Lung (tissue), 12 donors: ENCODE results near the gene EIF6. TPM values are rescaled to one million over a fixed set of nuclear protein-coding genes. Genes with fewer than 3 reads are reported as not detected.

Experiments used
- ATAC-seq: fragments of 200-7000 bp; cut with Tn5 transposase; one replicate; pipeline ENCODE4 v1.9.1; 2020; ENCODE audit warnings: moderate number of reproducible peaks; ENCODE audit not compliant: insufficient read depth, low FRiP score
- DNase-seq, 3 donors: peaks; one replicate each; pipeline ENCODE4 v3.0.0-alpha.2; 2013 to 2017
- H3K27ac ChIP-seq, 2 donors: one replicate each; pipeline ENCODE4 v1.5.1; 2013; ENCODE audit warnings: mild to moderate bottlenecking in 2 of 2, moderate library complexity in 2 of 2, control low read depth in 1 of 2, inconsistent platforms in 1 of 2, low read depth in 1 of 2, low read length in 1 of 2
- H3K27me3 ChIP-seq, 3 donors: one replicate each; pipeline ENCODE4 v1.5.1; 2013; ENCODE audit warnings: low read length in 2 of 3; ENCODE audit not compliant: control insufficient read depth in 3 of 3, insufficient read depth in 3 of 3
- H3K36me3 ChIP-seq, 4 donors: one replicate each; pipeline ENCODE4 v1.5.1; 2013; ENCODE audit warnings: low read length in 4 of 4, mild to moderate bottlenecking in 1 of 4, moderate library complexity in 1 of 4; ENCODE audit not compliant: control insufficient read depth in 4 of 4, insufficient read depth in 4 of 4
- H3K4me1 ChIP-seq, 5 donors: one replicate each; pipeline ENCODE4 v1.5.1; 2013; ENCODE audit warnings: low read length in 5 of 5, mild to moderate bottlenecking in 2 of 5, moderate library complexity in 1 of 5; ENCODE audit not compliant: control insufficient read depth in 5 of 5, insufficient read depth in 5 of 5
- H3K4me3 ChIP-seq: one replicate; pipeline ENCODE4 v1.5.1; 2013; ENCODE audit warnings: mild to moderate bottlenecking, control low read depth, moderate library complexity
- H3K9ac ChIP-seq, 2 donors: one replicate each; pipeline ENCODE4 v1.5.1; 2013; ENCODE audit warnings: low read length in 2 of 2, control low read depth in 1 of 2; ENCODE audit not compliant: insufficient read depth in 1 of 2
- H3K9me3 ChIP-seq, 4 donors: one replicate each; pipeline ENCODE4 v1.5.1; 2013; ENCODE audit warnings: low read length in 3 of 4, mild to moderate bottlenecking in 1 of 4, moderate library complexity in 1 of 4; ENCODE audit not compliant: control insufficient read depth in 4 of 4, insufficient read depth in 3 of 4
- CTCF ChIP-seq: IDR thresholded peaks from 2 replicates; pipeline ENCODE4 v1.5.1; 2012; ENCODE audit warnings: mild to moderate bottlenecking; ENCODE audit errors: control extremely low read depth, extremely low read depth
- WGBS, 2 donors: extraction: QIAGEN DNeasy Blood & Tissue Kit; methylation state at CpG; one replicate each; pipeline ENCODE4 v1.1.7; 2013; 5-methylcytosine and 5-hydroxymethylcytosine counted together
- polyA plus RNA-seq, 2 donors: library from polyadenylated mRNA; stranded (reverse); fragments of 200-250 nt; gene quantifications; one replicate each; pipeline ENCODE4 v1.2.1, GENCODE V29; 2013
- total RNA-seq, 2 donors: library from RNA; depleted of rRNA in 1 of 2; stranded (reverse); fragments of >200 nt in 1 of 2; gene quantifications; one replicate each; pipeline ENCODE4 v1.2.1, GENCODE V29; 2014 to 2021
- donor health status: control.
- donor health status: control.
- donor health status: Bipolar disorder and iron deficiency.
- donor health status: healthy.
- donor health status: DM: yes; HTN: yes; CAD: no.

EIF6 gene
- total and polyA plus RNA-seq, 4 donors = 47.8 to 191 (median 118) TPM

GRCh38 chr20:35281506-35282101 lies 3.0 kb downstream of the EIF6 start:
- WGBS, 2 donors = 98 to 99% methylated on average over 10 of the region's 10 CpGs
- H3K9me3 ChIP-seq = no peaks in the 10 kb centered on the region
- H3K27me3 ChIP-seq = no peaks in the 10 kb centered on the region
- H3K27ac ChIP-seq = no peak overlapping the region
- peaks cover 3 to 24% (median 22%) of the 10 kb centered on the region in 4 donors for H3K36me3 ChIP-seq
- H3K9ac ChIP-seq = no peak overlapping the region
- H3K4me1 ChIP-seq = peaks cover 3 to 19% (median 10%) of the 10 kb centered on the region in 5 donors
- TF ChIP-seq CTCF = no peak
- ATAC-seq (no peak), DNase-seq (no peak)
- no peak overlapping the region for H3K4me3 ChIP-seq

DNA sequence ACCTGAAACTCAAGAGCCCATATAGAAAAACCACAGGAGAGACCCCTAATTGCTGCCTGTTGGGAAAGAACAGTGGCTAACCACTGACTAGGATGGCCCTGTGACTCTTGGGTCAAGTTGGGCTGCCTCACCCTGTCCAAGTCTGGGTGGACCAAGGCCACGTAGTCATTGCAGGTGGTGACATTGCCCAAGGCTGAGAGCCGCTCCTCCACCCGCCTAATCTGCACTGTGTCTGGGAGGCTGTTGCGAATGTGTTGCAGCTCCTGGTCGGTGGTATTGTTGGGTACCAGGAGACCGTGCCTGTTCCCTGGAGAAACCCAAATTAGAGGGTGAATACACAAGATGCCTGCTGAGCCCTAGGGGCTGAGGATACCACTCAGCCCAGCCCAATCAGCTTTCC lies 4.0 kb downstream of the EIF6 start:
- no peak for ATAC-seq
- 89 to 96% methylated on average over 6 of the region's 6 CpGs for WGBS, 2 donors
- Histone ChIP-seq H3K9me3 (no peaks in the 10 kb centered on the region), H3K9ac (no peak overlapping the region), H3K27ac (no peak overlapping the region), H3K27me3 (no peaks in the 10 kb centered on the region), H3K36me3 (peaks cover 3 to 27% (median 24%) of the 10 kb centered on the region in 4 donors), H3K4me1 (peaks cover 4 to 20% (median 10%) of the 10 kb centered on the region in 5 donors), H3K4me3 (no peak overlapping the region)
- no peak for TF ChIP-seq CTCF
- DNase-seq = no peak

GRCh38 chr20:35279533-35280174 lies 4.9 kb downstream of the EIF6 start:
- Histone ChIP-seq H3K4me3 (no peak overlapping the region), H3K36me3 (peaks cover 3 to 32% (median 24%) of the 10 kb centered on the region in 4 donors), H3K9ac (no peak overlapping the region), H3K27me3 (no peaks in the 10 kb centered on the region), H3K9me3 (no peaks in the 10 kb centered on the region), H3K27ac (peak overlapping the region in 1 of 2 donors; percentile 3), H3K4me1 (peaks cover 3 to 15% (median 6%) of the 10 kb centered on the region in 5 donors)
- DNase-seq (no peak), ATAC-seq (no peak)
- 94 to 95% methylated on average over 7 of the region's 7 CpGs for WGBS, 2 donors
- no peak for TF ChIP-seq CTCF
